Esophagus muscularis mucosa (tissue), 4 donors: ENCODE results near the gene DCK. TPM values are rescaled to one million over a fixed set of nuclear protein-coding genes. Genes with fewer than 3 reads are reported as not detected.

ENCODE experiments used
- DNase-seq: peaks from one replicate; pipeline ENCODE4 v3.0.0-alpha.2; 2017; ENCODE audit errors: extremely low spot score
- H3K27ac ChIP-seq, 4 donors: fragments of 200-600 bp; sonication (generic); replicated peaks in 1 of 4; 1 replicate in 3 of 4; 2 replicates in 1 of 4; pipeline ENCODE4 v1.5.1; 2016 to 2019; ENCODE audit warnings: mild to moderate bottlenecking in 1 of 4
- H3K27me3 ChIP-seq, 4 donors: fragments of 200-600 bp; sonication (generic); one replicate each; pipeline versions ENCODE4 v1.5.1 to v1.6.0; 2016 to 2019
- H3K36me3 ChIP-seq, 4 donors: fragments of 200-600 bp; sonication (generic); one replicate each; pipeline ENCODE4 v1.5.1; 2016 to 2019
- H3K4me1 ChIP-seq, 4 donors: fragments of 200-600 bp; sonication (generic); one replicate each; pipeline ENCODE4 v1.5.1; 2016 to 2019
- H3K4me3 ChIP-seq, 4 donors: fragments of 200-600 bp; sonication (generic); 1 replicate in 2 of 4; 2 replicates in 2 of 4; pipeline ENCODE4 v1.5.1; 2016 to 2019; ENCODE audit warnings: mild to moderate bottlenecking in 4 of 4, moderate library complexity in 1 of 4
- H3K9me3 ChIP-seq, 4 donors: fragments of 200-600 bp; sonication (generic); 1 replicate in 3 of 4; 2 replicates in 1 of 4; pipeline ENCODE4 v1.5.1; 2016 to 2019
- CTCF ChIP-seq, 3 experiments: fragments of 200-600 bp in 2 of 3; fragments of 450-650 bp in 1 of 3; sonication (generic) in 2 of 3; IDR thresholded peaks; one replicate each; pipeline ENCODE4 v1.5.1; 2017 to 2019; ENCODE audit warnings: antibody characterized with exemption in 3 of 3, mild to moderate bottlenecking in 2 of 3, moderate library complexity in 1 of 3
- EP300 ChIP-seq: sonication (generic); formaldehyde crosslinking; IDR thresholded peaks from one replicate; pipeline ENCODE4 v1.6.1; 2017; ENCODE audit warnings: antibody characterized with exemption
- POLR2A ChIP-seq: fragments of 450-650 bp; IDR thresholded peaks from one replicate; pipeline ENCODE4 v1.6.1; 2017; ENCODE audit warnings: antibody characterized with exemption, moderate library complexity, mild to moderate bottlenecking, low read depth
- POLR2AphosphoS5 ChIP-seq, 2 donors: sonication (generic); formaldehyde crosslinking; IDR thresholded peaks; one replicate each; pipeline ENCODE4 v1.6.1; 2017; ENCODE audit warnings: antibody characterized with exemption in 2 of 2
- WGBS: methylation state at CpG from one replicate; pipeline ENCODE4 v1.1.5; 2018; 5-methylcytosine and 5-hydroxymethylcytosine counted together
- intact Hi-C: fragments of 100-400 bp; cut with DNase I; formaldehyde crosslinking; loops from one replicate; pipeline ENCODE4 v1.15.1; 2023
- total RNA-seq, 4 donors: library from RNA; depleted of rRNA; stranded (reverse); fragments of >200 nt; gene quantifications; one replicate each; pipeline versions ENCODE4 v1.1.0 to v1.2.1, GENCODE V29; 2016

Gene DCK
- total RNA-seq, 4 donors from 2014 or later, result 13.7 to 16.8 (median 14.8) TPM

- no peak overlapping the region for H3K27ac ChIP-seq
- WGBS, result 82% methylated on average over 2 of the region's 2 CpGs
- H3K4me1 ChIP-seq, result peaks cover 11 to 39% (median 35%) of the 10 kb centered on the region in 4 donors
- TF ChIP-seq CTCF (IDR thresholded peaks at IDR 0.05) (no peak), POLR2A (no peak), EP300 (no peak), POLR2AphosphoS5 (IDR thresholded peaks at IDR 0.05) (no peak)
- H3K27me3 ChIP-seq, result no peaks in the 10 kb centered on the region
- no peaks in the 10 kb centered on the region for H3K9me3 ChIP-seq
- intact Hi-C loops, result loop anchor here (5.0 to 10.0 kb wide), 3 partner anchors 89 to 287 kb away; partner anchors contain the start of genes GRSF1 and MOB1B
- no peaks in the 10 kb centered on the region for H3K36me3 ChIP-seq
- DNase-seq, result no peak
- no peak overlapping the region for H3K4me3 ChIP-seq
Observed at GRCh38 chr4:70991596-70991995, 1.9 kb upstream of the DCK start.

DNA sequence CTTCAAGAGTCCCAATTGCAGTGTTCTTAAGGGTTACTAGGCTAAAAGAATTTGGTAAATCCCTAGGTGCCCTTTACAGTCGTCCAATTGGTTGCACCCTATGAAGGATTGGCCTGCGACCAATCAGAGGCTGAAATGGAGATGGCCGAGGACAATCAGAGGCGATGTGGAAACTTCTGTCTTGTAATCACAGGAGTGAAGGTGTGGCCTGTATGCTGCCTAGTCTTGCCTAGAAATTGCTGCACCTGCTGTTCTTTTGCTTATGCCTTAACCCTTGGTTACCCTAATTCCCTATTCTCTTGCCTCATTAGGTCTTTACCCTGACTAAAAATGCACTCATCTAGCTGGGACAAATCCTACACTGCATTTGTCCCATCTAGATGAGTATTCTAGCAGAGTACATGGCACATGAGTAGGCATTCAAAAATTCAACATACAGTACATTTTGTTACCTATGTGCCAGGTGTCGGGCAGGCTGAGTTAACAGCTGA is 1.0 kb upstream of the DCK start:
- Histone ChIP-seq H3K36me3 (no peaks in the 10 kb centered on the region), H3K27me3 (no peaks in the 10 kb centered on the region), H3K4me1 (peaks cover 11 to 47% (median 38%) of the 10 kb centered on the region in 4 donors), H3K9me3 (no peaks in the 10 kb centered on the region), H3K4me3 (peak overlapping the region; percentile 78 to 88 (median 80)), H3K27ac (peak overlapping the region; percentile 85 to 90 (median 87))
- no peak for DNase-seq
- intact Hi-C loops, result loop anchor here (5.0 to 10.0 kb wide), 3 partner anchors 90 to 288 kb away; partner anchors contain the start of genes GRSF1 and MOB1B
- no peak for TF ChIP-seq CTCF (IDR thresholded peaks at IDR 0.05)
- TF ChIP-seq EP300, result no peak
- TF ChIP-seq POLR2AphosphoS5 (IDR thresholded peaks at IDR 0.05), result no peak
- no peak for TF ChIP-seq POLR2A
- WGBS, result 86% methylated on average over 5 of the region's 5 CpGs

GRCh38 chr4:70994069-70994366 is 569 bp downstream of the DCK start:
- under 1% methylated on average over 9 of the region's 11 CpGs for WGBS
- intact Hi-C loops, result loop anchor here (5.0 to 10.0 kb wide), 3 partner anchors 92 to 289 kb away; partner anchors contain the start of genes GRSF1 and MOB1B
- DNase-seq, result no peak

DNA sequence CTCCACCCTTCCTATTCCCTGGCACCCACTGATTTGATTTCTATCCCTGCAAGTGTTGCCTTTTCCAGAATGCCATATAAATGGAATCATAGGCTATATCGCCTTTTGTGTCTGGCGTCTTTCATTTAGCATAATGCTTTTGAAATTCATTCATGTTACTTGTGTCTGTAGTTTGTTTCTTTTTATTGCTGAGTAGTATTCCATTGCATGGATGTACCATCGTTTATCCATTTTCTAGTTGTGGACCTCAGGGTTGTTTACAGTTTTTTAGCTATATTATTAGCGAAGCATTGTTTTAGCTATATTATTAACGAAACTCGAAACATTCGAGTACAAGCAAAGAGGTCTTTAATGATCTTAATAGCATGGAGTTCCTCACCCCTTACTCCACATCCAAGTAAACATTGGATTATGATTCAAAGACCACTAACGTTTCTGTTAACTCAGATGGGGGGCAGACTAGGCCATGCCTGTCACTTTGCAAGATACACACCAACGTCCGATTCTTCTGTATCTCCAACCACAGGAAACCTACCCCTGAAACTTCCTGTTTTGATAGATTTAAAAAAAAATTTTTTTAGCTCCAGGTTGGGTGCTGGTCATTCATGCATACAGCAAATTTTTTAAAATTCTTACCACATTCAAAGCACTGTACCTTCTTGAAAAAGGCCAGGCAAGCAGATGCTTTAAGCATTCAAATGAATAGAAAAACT is 1.1 kb downstream of the DCK start:
- H3K9me3 ChIP-seq, result no peaks in the 10 kb centered on the region
- 69% methylated on average over 10 of the region's 10 CpGs for WGBS
- DNase-seq, result no peak
- intact Hi-C loops, result loop anchor here (5.0 to 10.0 kb wide), 3 partner anchors 92 to 290 kb away; partner anchors contain the start of genes GRSF1 and MOB1B
- peaks cover 0 to 14% (median 6%) of the 10 kb centered on the region in 4 donors for H3K36me3 ChIP-seq
- TF ChIP-seq POLR2A (no peak), POLR2AphosphoS5 (IDR thresholded peaks at IDR 0.05) (no peak), CTCF (IDR thresholded peaks at IDR 0.05) (no peak), EP300 (no peak)
- peaks cover 11 to 47% (median 38%) of the 10 kb centered on the region in 4 donors for H3K4me1 ChIP-seq
- H3K27me3 ChIP-seq, result no peaks in the 10 kb centered on the region
- H3K4me3 ChIP-seq, result peak overlapping the region; percentile 78 to 88 (median 80)
- H3K27ac ChIP-seq, result peak overlapping the region in 3 of 4 donors; percentile 85 to 87 (median 87)

More at GRCh38 chr4:70994069-70994366, 569 bp downstream of the DCK start:
- Histone ChIP-seq H3K4me3 (peak overlapping the region; percentile 78 to 88 (median 80)), H3K27ac (peak overlapping the region; percentile 85 to 90 (median 87)), H3K27me3 (no peaks in the 10 kb centered on the region), H3K9me3 (no peaks in the 10 kb centered on the region), H3K36me3 (peaks cover 0 to 10% (median 4%) of the 10 kb centered on the region in 4 donors), H3K4me1 (peaks cover 11 to 47% (median 38%) of the 10 kb centered on the region in 4 donors)
- TF ChIP-seq EP300 (no peak), POLR2AphosphoS5 (IDR thresholded peaks at IDR 0.05) (no peak), POLR2A (no peak), CTCF (IDR thresholded peaks at IDR 0.05) (no peak)
